ENCODE measurements around the gene MYLK. TPM values are rescaled to one million over a fixed set of nuclear protein-coding genes. Genes with fewer than 3 reads are reported as not detected.

The MYLK gene
- total RNA-seq, 1 donor from 2014 or later: 57.8 TPM

DNA sequence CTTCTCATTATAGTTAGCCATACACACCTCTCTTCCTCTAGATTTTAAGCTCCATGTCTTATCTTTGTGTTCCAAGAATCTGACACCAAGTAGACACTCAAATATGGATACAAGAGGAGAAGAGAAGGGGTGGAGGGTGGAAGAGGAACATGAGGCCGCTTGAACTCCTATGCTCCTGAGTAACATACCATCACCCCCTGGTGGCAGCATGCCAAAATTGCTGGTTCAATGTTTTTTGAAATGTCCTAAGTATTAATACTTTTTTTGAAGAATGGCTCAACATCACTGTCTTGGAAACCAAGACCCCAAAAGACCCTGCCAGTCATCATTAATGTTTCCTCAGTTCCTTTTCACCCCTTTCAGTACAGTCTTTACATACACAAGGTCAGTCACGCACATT is 227.4 kb downstream of the MYLK start:
- no peak for DNase-seq (ENCODE audit: extremely low read depth, low read depth, low spot score)

DNA sequence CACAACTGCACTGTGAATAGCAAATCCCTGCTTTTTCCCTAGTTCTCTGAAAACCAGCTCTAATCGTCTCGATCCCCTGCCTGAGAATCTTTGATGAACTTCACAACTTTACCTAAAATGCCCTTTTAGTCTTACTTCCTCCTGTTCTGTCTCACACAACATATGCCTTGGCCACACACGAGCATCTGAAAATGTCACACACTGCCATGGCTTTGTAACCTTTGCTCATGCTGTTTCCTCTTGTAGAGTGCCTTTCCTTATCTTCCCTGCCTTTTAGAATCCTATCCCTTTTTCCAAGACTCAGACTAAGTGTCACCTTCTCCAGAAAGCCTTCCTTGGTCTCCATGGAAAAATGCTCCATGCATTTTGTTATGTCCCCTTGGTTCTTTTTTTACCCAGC is 227.9 kb downstream of the MYLK start:
- DNase-seq (ENCODE audit: extremely low read depth, low read depth, low spot score): no peak

DNA sequence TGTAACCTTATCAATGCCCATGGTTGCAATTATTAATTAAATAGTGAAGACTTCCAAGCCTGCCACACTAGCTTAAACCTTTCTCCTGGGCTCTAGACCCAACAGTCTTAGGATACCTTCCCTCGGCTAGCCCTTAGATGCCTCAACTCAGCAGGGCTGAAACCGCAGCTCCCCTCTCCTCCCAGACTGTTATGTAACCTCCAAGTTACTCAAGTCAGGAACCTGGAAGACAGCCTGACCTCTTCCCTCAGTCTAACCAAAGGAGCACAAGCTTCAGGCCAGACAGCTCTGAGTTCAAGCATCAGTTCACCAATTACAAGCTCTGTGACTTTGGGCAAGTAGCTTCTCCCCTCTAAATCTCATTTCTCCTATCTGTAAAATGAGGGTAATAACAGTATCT is 228.7 kb downstream of the MYLK start:
- no peak for DNase-seq (ENCODE audit: extremely low read depth, low read depth, low spot score)

DNA sequence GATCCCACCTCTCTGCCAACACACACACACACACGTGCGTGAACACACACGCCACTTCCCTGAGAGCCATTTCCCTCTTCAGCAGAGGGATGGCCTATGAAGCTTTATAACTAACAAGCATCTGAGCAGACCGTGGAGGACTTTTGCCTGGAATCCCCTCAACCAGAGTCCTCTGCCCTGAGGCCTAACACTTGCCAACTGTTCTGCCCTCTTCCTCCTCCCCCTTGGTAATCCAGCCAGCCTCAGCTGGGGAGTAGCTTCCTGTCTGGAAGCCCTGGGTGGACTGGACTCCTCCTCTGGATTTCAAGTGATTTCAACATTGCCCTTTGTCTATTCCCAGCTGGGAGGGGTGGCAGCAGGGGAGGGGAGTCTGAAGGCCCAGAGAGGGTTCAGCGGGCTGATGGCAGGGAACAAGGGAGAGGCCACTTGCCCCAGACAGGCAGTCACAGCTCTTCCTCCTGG is 230.9 kb downstream of the MYLK start:
- DNase-seq (ENCODE audit: extremely low read depth, low read depth, low spot score): no peak

DNA sequence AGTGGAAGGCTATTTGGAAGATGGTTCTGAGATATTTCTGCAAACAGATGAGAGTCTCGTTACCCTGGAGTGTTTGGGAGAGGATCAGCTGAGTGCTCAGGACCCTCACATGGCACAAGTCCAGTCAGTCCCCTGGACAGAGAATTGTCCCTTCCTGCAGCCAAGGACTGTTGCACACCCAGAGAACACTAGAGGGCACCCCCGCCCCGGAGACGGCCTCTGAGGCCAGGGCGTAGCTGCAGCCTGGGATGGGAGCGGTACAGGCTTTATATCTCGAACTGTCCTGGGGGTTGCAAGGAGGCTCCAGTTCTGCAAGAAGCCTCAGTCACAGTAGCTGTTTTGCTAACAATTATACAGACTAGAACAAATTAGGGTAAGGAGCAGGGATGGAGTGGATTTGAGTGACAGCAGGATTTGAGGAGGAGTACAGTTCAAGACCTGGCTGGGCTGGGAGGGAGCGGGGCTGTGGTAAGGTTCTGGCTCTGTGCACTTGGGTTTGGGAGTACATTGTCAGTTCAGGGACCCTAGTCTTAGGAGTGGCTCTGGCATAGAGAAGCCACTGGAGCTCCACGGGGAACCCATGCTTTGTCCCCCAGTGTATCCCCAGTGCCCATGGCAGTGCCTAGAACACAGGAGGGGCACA is 231.7 kb downstream of the MYLK start:
- no peak for DNase-seq (ENCODE audit: extremely low read depth, low read depth, low spot score)

DNA sequence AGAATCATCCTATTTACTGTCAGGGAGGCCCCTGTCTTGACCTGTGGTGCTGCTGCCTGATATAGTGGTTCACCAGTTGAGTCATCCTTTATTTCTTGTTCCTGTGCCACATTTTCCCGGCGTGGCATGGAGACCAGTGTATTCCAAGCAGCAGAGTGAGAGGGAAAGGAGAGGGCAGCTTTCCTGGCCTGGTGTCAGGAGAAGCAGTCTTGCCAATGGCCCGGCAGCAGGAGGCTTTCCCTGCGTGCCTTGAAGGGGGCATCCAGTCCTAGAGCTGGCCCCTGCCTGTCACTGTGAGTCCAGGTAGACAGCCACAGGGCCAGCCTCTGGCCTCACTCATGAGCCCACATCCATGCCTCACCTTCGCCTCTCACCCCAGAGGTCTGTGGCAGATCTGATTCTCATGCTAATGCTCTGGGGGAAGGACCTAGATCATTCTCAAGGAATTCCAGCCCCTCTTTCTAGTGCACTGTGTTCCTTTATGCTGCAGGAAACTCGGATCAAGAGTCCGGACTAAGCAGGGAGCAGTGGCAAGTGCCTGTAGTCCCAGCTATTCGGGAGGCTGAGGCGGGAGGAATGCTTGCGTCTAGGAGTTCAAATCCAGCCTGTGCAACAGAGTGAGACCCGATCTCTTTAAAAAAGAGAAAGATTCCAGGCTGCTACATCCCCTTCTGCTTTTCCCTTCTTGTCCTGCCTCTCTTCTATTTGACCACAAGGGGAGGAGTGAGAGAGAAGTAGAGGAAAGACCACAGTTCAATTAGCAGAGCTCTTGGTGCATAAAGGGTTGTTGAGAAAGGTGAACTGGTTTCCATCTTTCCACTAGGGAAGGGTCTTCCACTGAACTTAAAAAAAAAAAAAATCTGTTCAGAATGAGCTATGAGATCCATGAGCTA is 232.4 kb downstream of the MYLK start:
- no peak for DNase-seq (ENCODE audit: extremely low read depth, low read depth, low spot score)

DNA sequence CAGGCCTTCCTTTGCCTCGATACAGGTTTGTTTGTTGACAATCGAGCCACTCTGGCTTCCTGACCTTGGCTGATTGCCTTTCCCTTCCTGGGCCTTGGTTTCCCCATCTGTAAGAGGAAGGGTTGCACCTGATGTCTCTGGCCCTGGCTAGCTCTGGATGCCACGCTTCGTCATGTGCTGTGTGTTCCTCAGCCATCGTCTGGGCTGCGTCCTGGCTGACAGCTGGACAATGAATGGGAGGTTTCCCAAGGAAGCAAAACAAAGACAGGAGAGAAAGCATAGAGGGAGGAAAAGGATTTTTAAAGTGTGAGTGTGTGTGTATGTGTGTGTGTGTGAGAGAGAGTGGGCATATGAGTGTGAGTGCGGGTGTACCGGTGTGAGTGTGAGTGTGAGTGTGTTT is 234.0 kb downstream of the MYLK start:
- no peak for DNase-seq (ENCODE audit: extremely low read depth, low read depth, low spot score)

DNA sequence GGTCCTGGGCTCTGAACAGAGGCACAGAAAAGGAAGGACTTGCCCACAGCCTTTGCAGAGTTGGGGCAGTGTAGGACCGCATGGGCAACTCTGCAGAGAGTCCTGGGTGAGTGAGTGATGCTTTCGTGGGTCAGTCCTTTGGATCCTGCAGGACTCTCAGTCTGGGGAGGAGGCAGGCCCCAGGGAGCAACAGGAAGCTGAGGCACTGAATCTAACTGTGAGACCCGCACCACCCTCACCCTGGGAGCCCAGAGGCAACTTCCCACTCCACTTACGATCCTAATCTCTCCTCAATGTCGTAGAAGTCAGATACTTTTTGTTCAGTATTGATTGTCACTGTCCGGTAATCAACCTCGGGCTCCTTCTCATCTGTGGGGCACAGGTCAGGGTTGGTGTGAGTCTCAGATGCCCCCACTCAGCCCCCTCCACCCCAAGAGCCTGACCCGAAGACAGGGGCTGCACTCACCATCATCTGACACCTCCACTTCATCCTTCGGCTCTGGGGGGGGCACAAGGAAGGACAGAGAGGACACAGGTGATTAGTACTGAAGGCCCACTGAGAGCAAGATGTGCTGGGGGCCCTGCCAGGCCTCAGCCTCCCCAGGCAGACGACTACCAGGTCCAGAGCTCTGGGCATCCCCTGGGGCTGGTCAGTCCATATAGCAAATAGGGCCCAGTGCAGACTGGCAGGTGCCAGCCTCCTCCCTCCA is 235.3 kb downstream of the MYLK start:
- DNase-seq (ENCODE audit: extremely low read depth, low read depth, low spot score): no peak

DNA sequence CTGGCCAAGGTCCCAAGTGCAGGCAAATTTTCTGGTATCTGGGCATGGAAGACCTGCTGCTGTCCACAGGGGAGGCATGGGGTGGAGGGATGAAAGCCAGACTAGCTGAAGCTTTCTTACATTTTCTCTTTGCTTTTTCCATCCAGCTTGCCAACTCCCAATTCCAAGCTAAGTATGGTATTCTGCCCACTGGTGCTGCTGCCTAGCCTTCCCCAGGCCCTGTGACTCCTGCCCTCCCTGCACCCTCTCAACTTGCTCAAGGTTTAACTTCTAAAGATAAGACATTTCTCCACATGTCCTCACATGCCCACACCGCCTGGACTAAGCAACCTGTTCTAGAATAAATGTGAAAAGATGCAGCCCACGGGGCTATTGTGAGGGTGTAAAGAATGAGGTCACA is 239.8 kb downstream of the MYLK start:
- no peak for DNase-seq (ENCODE audit: extremely low read depth, low read depth, low spot score)

DNA sequence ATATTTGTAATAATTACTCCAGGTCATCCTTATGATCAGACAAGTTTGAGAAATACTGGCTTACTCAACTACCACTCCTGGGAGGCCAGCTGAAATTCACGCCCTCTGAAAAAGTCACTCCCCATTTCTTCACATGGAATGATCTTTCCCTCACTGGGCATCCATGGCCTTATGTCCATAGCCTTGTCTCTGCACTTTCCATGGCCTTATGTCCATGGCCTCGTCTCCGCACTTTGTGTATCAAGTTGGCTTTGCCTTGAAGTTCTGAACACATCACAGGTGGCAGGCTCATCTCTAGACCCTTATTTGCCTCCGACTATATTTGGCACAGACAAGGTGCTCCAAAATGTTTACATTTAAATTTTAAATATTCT is 241.2 kb downstream of the MYLK start:
- DNase-seq (ENCODE audit: extremely low read depth, low read depth, low spot score): no peak

DNA sequence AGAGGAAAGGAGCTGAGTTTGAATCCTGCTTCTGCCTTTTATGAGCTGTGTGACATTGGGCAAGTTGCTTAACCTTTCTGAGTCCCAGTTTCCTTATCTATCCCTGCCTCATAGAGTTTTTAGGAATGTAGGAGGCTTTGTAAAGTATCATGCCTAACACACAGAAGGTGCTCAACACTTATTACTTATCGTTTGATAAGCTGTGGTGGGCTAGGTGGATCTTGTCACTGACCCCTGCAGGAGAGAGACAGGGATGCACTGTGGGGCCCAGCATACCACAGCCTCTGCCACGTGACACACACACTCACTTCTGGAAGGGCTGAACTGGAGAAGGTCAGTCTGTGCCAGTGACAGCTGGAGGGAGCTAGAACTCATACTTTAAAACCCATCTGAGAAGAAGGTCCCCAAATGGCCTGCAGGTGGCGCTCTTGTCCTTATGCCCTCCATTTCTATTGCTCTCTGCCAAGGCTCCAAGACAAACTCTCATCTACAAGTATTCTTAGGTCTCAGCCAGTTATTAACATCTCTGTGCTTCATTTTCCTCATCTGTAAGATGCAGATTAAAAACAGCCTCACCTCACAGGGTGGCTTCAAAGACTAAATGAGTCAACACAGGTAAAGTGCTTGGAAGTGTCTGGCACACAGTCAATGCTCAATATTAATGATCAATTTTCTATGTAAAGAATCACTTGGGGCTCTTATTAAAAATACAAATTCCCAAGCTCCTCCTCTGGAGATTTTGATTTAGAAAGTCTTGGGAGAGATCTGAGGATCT is 241.8 kb downstream of the MYLK start:
- peak; percentile 89 for DNase-seq (ENCODE audit: extremely low read depth, low read depth, low spot score)

DNA sequence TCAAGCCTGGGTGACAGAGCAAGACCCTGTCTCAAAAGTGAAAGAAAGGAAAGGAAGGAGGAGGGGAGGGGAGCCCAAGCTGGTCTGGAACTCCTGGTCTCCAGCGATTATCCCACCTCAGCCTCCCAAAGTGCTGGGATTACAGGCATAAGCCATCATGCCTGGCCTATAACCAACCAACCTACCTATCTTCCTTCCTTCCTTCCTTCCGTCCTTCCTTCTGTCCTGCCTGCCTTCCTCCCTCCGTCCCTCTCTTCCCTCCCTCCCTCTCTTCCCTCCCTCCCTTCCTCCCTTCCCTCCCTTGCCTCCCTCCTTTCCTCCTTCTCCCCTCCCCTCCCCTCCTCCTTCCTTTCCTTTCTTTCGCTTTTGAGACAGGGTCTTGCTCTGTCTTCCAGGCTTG is 242.6 kb downstream of the MYLK start:
- no peak for DNase-seq (ENCODE audit: extremely low read depth, low read depth, low spot score)

DNA sequence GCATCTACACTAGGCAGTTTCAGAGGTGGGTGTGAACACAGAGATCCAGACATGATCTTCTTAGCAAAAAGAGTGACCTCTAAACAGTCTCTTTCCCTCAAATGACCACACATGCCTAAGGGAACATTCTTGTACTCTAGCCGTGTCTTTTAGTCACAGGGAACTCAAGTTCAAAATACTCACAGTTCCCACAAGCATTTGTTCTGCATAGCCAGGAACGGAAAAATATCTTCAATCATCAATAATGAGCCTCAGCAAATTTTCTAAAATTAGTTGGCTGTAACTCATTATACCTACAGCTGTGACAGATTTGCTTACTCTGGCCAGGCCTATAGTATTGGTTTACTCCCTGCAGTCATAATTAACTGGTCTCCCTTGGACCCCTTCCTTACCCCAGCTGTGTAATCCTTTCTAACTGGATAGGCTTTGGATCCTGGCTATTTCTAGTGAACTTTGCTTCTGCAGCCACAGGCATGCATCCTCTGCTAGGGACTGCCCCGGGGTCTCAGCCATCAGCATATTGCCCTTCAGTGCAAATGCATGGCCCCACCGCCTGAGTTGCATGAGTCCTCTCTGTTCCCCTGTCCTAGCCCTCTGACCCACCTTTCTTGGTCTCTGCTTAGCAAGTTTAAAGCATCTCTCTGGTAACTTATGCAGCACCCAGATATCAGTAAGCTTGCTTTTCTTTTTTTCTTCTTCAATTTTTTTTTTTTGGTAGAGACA is 243.2 kb downstream of the MYLK start:
- DNase-seq (ENCODE audit: extremely low read depth, low read depth, low spot score): no peak

DNA sequence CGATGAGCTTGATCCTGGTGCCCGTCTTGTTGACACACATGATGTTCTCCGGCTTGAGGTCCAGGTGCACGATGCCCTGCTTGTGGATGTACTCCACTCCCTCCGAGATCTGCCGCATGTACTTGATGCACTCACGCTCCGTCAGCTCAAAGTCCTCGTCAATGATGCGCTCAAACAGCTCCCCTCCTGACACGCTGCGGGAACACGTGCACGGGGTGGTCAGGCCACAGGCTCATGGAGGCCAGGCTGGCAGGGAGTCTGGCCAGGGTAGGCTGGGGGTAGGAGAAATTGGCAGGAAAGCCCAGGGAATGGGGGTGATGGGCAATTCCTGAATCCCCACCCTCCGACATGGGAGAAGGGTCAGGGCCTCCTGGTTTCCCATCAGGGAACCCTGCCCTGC is 243.8 kb downstream of the MYLK start:
- DNase-seq (ENCODE audit: extremely low read depth, low read depth, low spot score): no peak

DNA sequence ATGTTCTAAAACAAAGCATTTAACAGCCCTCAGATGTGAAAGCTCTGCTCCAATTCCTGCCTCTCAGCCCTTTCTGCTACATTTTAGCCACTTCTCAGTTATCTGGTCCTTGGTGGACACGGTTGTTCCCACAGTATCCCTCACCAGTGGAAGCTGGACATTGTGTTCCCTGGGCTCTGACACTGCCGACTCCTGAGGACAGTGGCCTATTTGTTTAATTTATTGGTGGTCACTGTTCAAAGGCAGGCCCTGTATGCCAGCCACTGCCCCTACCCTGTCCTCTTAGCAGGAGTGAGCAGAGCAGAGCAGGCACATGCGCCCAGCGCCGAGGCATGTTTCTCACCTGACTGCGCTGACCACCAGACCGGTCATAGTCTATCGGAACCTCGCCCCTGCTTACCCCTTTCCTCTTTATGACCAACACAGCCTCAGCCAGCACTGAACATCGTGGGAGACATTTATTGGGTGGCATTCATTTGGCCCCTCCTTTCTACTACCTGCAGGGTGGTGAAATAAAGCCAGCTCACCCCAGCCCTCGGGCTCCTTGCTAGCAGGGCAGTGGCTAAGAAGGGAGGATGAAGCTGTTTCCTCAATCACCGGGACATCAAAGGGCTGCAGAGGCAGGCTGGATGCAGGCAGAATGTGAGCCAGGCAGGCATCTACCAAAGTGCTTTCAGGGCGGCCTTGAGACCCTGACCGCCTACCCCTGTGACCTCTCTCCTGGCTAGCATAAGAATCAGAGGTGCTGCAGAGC is 245.0 kb downstream of the MYLK start:
- no peak for DNase-seq (ENCODE audit: extremely low read depth, low read depth, low spot score)

DNA sequence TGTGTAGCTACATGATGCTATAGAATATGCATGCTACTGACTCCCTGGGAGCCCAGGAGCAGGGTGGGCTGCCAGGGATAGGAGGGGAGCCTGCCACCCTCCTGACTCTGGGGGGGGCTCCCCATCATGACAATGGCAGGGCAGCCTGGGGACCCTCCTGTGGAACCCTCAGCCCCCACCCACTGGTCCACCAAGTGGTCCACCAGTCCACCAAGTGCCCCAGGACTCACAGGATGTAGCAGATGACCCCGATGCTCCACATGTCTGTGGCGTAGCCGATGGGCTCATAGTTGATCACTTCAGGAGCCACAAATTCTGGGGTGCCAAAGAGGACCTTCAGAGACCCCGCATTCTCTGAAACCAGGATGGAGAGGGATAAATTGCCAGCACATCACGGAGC is 246.3 kb downstream of the MYLK start:
- DNase-seq (ENCODE audit: extremely low read depth, low read depth, low spot score): no peak

DNA sequence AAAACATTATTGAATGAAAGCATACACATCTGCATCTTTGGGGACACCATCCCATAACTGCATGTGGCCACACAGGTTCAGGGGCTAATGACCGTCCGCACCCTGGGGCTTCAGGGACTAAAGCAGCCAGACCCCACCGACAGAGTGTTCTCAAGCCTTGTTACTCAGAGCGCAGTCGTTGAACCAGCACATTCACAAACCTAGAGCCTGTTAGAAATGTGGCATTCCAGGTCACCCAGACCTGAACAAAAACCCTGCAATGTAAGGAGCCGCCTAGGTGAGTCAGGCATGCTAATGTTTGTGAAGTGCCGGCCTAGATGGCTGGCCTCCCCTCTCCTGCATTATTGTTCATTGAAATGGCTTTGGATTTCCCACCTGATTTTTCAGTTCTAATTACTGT is 247.0 kb downstream of the MYLK start:
- DNase-seq (ENCODE audit: extremely low read depth, low read depth, low spot score): no peak

DNA sequence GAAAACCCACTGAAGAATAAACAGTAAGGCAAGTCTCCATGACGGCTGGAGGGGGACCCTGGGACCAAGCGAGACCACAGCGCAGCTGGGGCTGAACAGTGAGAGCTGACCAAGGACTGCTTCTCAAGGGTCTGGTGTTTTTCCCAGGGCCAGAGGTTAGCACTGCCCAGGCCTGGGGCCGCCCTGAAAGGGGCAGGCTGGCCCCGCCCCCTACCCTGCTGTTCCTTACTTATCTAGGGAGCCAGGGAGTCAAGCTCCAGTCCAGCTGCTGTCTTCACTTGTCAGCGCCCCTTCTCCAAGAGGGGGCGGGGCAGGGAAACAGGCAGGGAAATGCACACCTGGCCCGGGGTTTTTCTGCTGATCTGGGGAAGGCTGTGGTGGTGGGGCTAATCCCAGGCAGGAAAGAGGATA is 247.7 kb downstream of the MYLK start:
- DNase-seq (ENCODE audit: extremely low read depth, low read depth, low spot score): no peak

DNA sequence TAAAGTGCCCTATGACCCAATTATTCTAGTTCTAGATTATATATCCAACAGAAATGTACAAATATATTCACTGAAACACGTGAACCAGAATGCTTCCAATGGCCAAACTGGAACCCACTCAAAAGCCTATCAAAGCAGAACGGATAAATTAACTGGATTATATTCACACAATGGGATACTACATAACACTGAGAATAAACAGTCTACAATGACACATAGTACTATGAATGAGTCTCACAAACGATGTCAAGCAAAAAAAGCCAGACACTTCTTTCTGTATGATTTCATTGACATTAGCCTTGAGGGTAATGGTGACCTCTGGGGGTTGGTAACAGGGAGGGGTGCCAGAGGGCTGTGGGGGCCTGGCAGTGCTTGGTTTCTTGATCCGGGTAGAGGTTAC is 248.4 kb downstream of the MYLK start:
- no peak for DNase-seq (ENCODE audit: extremely low read depth, low read depth, low spot score)

DNA sequence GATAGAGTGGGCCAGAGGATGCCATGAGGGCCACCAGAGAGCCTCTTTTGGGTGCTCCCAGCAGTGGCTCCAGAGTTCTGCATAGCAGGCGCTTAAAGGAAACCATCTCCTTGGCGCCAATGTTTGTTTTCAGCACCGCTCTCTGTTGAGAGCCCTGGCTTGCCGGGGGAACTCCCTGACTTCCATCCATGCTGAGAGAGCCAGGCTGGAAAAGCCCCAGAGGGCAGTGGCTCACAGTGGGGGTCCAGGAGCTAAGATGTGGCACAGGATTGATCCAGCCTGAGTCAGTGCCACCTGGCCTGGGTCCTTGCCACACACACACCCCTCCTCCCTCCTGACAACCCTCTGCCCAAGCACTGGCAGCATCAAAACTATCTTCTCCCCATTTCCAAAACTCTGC is 248.9 kb downstream of the MYLK start:
- DNase-seq (ENCODE audit: extremely low read depth, low read depth, low spot score): no peak
